ENCODE results near the gene RAB7A. TPM values are rescaled to one million over a fixed set of nuclear protein-coding genes. Genes with fewer than 3 reads are reported as not detected.

Gene RAB7A
- total RNA-seq, 3 donors from 2014 or later (not counting 1 experiment from before 2014, with no cell fraction given) = 218 to 233 (median 224) TPM

- Mint-ChIP-seq H3K27me3 (ENCODE audit: low read depth in 2 of 2) (no peaks in the 10 kb centered on the region), H3K4me3 (no peak overlapping the region), H3K9me3 (no peaks in the 10 kb centered on the region), H3K27ac (peak overlapping the region; percentile 56 to 58), H3K36me3 (peaks cover 19% of the 10 kb centered on the region), H3K4me1 (peaks cover 0 to 16% of the 10 kb centered on the region in 2 donors)
- Histone ChIP-seq H3K27me3 (ENCODE audit: control insufficient read depth, insufficient read depth, low read length) (no peaks in the 10 kb centered on the region), H3K4me3 (ENCODE audit: low read length) (no peak overlapping the region), H3K27ac (ENCODE audit: low read length) (no peak overlapping the region), H3K36me3 (ENCODE audit: control insufficient read depth, insufficient read depth, low read length) (peaks cover 65% of the 10 kb centered on the region), H3K9me3 (ENCODE audit: control insufficient read depth, insufficient read depth, low read length) (no peaks in the 10 kb centered on the region), H3K4me1 (ENCODE audit: control insufficient read depth, insufficient read depth, low read length) (no peaks in the 10 kb centered on the region)
- TF ChIP-seq, protein P1, sequence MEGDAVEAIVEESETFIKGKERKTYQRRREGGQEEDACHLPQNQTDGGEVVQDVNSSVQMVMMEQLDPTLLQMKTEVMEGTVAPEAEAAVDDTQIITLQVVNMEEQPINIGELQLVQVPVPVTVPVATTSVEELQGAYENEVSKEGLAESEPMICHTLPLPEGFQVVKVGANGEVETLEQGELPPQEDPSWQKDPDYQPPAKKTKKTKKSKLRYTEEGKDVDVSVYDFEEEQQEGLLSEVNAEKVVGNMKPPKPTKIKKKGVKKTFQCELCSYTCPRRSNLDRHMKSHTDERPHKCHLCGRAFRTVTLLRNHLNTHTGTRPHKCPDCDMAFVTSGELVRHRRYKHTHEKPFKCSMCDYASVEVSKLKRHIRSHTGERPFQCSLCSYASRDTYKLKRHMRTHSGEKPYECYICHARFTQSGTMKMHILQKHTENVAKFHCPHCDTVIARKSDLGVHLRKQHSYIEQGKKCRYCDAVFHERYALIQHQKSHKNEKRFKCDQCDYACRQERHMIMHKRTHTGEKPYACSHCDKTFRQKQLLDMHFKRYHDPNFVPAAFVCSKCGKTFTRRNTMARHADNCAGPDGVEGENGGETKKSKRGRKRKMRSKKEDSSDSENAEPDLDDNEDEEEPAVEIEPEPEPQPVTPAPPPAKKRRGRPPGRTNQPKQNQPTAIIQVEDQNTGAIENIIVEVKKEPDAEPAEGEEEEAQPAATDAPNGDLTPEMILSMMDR (IDR thresholded peaks at IDR 0.05) = no peak
- DNase-seq (no peak), ATAC-seq (peak in 1 of 3 donors; percentile 44)
- intact Hi-C loops (cut with micrococcal nuclease) = no loop called here
- 90% methylated on average over 7 of the region's 8 CpGs for WGBS (ENCODE audit: insufficient coverage)
Measured at GRCh38 chr3:128814519-128815317, 88.7 kb downstream of the RAB7A start.

- H3K4me3 Mint-ChIP-seq = no peak overlapping the region
- TF ChIP-seq, protein P1 (IDR thresholded peaks at IDR 0.05) = no peak
- H3K36me3 Mint-ChIP-seq = peaks cover 19% of the 10 kb centered on the region
- H3K9me3 Mint-ChIP-seq = no peaks in the 10 kb centered on the region
- peaks cover 0 to 16% of the 10 kb centered on the region in 2 donors for H3K4me1 Mint-ChIP-seq
- H3K27ac Mint-ChIP-seq = peak overlapping the region; percentile 56 to 58
- no peak for DNase-seq
- intact Hi-C loops (cut with micrococcal nuclease) = no loop called here
- Histone ChIP-seq H3K36me3 (ENCODE audit: control insufficient read depth, insufficient read depth, low read length) (peaks cover 67% of the 10 kb centered on the region), H3K4me3 (ENCODE audit: low read length) (no peak overlapping the region), H3K27ac (ENCODE audit: low read length) (no peak overlapping the region), H3K9me3 (ENCODE audit: control insufficient read depth, insufficient read depth, low read length) (no peaks in the 10 kb centered on the region), H3K27me3 (ENCODE audit: control insufficient read depth, insufficient read depth, low read length) (no peaks in the 10 kb centered on the region), H3K4me1 (ENCODE audit: control insufficient read depth, insufficient read depth, low read length) (no peaks in the 10 kb centered on the region)
- WGBS (ENCODE audit: insufficient coverage) = 93% methylated on average over 1 of the region's 3 CpGs
- no peak for ATAC-seq
- H3K27me3 Mint-ChIP-seq (ENCODE audit: low read depth in 2 of 2) = no peaks in the 10 kb centered on the region
Measured at GRCh38 chr3:128815318-128816064, 89.5 kb downstream of the RAB7A start.

GRCh38 chr3:128818186-128818787 is 92.3 kb downstream of the RAB7A start:
- no peaks in the 10 kb centered on the region for H3K9me3 ChIP-seq (ENCODE audit: control insufficient read depth, insufficient read depth, low read length)
- H3K27me3 ChIP-seq (ENCODE audit: control insufficient read depth, insufficient read depth, low read length) = no peaks in the 10 kb centered on the region
- no peak for DNase-seq
- H3K36me3 Mint-ChIP-seq = peaks cover 19% of the 10 kb centered on the region
- no peaks in the 10 kb centered on the region for H3K27me3 Mint-ChIP-seq (ENCODE audit: low read depth in 2 of 2)
- H3K9me3 Mint-ChIP-seq = no peaks in the 10 kb centered on the region
- intact Hi-C loops (cut with micrococcal nuclease) = no loop called here
- TF ChIP-seq, protein P1 (IDR thresholded peaks at IDR 0.05) = no peak
- H3K36me3 ChIP-seq (ENCODE audit: control insufficient read depth, insufficient read depth, low read length) = peaks cover 55% of the 10 kb centered on the region
- no peak for ATAC-seq
- no peaks in the 10 kb centered on the region for H3K4me1 ChIP-seq (ENCODE audit: control insufficient read depth, insufficient read depth, low read length)
- H3K27ac ChIP-seq (ENCODE audit: low read length) = no peak overlapping the region
- no peak overlapping the region for H3K27ac Mint-ChIP-seq
- H3K4me1 Mint-ChIP-seq = peaks cover 0 to 16% of the 10 kb centered on the region in 2 donors
- no peak overlapping the region for H3K4me3 ChIP-seq (ENCODE audit: low read length)
- no peak overlapping the region for H3K4me3 Mint-ChIP-seq
- WGBS (ENCODE audit: insufficient coverage) = 97% methylated on average over 5 of the region's 5 CpGs
